Caco-2 (cell line): ENCODE results near the gene ABL2. TPM values are rescaled to one million over a fixed set of nuclear protein-coding genes. Genes with fewer than 3 reads are reported as not detected.
"Not testable (repeated sequence)": the region's sequence is repeated elsewhere in the genome, so short reads cannot be mapped to it uniquely, and the experiment has no call there.

Experiments used
- BruUV-seq: library from RNA; stranded (reverse); fragments of 400-500 nt; replicated peaks from 2 replicates; lab custom pipeline; 2021; lab: Mats Ljungman, UMichigan
- CTCF ChIA-PET: fragments of 300-600 bp; sonication (Branson Sonifier 250); formaldehyde crosslinking; loops from one replicate; lab custom pipeline; 2022; ENCODE audit warnings: antibody characterized with exemption; lab: Charles Lee
- POLR2A ChIA-PET: fragments of 300-600 bp; sonication (Branson Sonifier 250); formaldehyde crosslinking; loops from one replicate; lab custom pipeline; 2022; ENCODE audit warnings: antibody characterized with exemption; lab: Charles Lee
- DNase-seq, 2 experiments: peaks; one replicate each; pipeline versions ENCODE4 v3.0.0 to v3.0.0-alpha.2; 2020 to 2022
- H3K27me3 ChIP-seq: replicated peaks from 2 replicates; pipeline ENCODE4 v1.6.0; 2011; ENCODE audit warnings: low read length; ENCODE audit not compliant: control insufficient read depth, insufficient read depth
- H3K36me3 ChIP-seq: 2 replicates; pipeline ENCODE4 v1.5.1; 2011; ENCODE audit warnings: low read length; ENCODE audit not compliant: control insufficient read depth, insufficient read depth
- H3K4me1 ChIP-seq: fragments of 250-450 bp; sonication (Bioruptor Pico); 2 replicates; pipeline ENCODE4 v1.5.1; 2020; ENCODE audit warnings: mild to moderate bottlenecking
- H3K4me3 ChIP-seq: 2 replicates; pipeline ENCODE4 v1.5.1; 2011; ENCODE audit warnings: low read depth, mild to moderate bottlenecking, control low read depth, low read length
- H3K9me3 ChIP-seq: fragments of 250-450 bp; sonication (Bioruptor Pico); 2 replicates; pipeline ENCODE4 v1.5.1; 2020; ENCODE audit warnings: mild to moderate bottlenecking, moderate library complexity
- H3K27ac Mint-ChIP-seq: one replicate; pipeline ENCODE4 v1.8.0; 2022; ENCODE audit warnings: mixed read lengths; ENCODE audit not compliant: unreplicated experiment
- H3K27me3 Mint-ChIP-seq: one replicate; pipeline ENCODE4 v1.8.0; 2022; ENCODE audit warnings: mixed read lengths; ENCODE audit not compliant: insufficient read depth, unreplicated experiment
- H3K36me3 Mint-ChIP-seq: one replicate; pipeline ENCODE4 v1.8.0; 2022; ENCODE audit warnings: mild to moderate bottlenecking, mixed read lengths; ENCODE audit not compliant: insufficient read depth, unreplicated experiment
- H3K4me1 Mint-ChIP-seq: one replicate; pipeline ENCODE4 v1.8.0; 2022; ENCODE audit warnings: low read depth, mixed read lengths; ENCODE audit not compliant: unreplicated experiment
- H3K4me3 Mint-ChIP-seq: one replicate; pipeline ENCODE4 v1.8.0; 2022; ENCODE audit warnings: mild to moderate bottlenecking, moderate library complexity, mixed read lengths; ENCODE audit not compliant: unreplicated experiment
- H3K9me3 Mint-ChIP-seq: one replicate; pipeline ENCODE4 v1.8.0; 2022; ENCODE audit warnings: mixed read lengths; ENCODE audit not compliant: unreplicated experiment
- CTCF ChIP-seq, 2 experiments: fragments of 200-600 bp in 1 of 2; IDR thresholded peaks; 1 replicate in 1 of 2; 2 replicates in 1 of 2; pipeline versions ENCODE4 v1.5.1 to v1.8.0; 2011 to 2022; ENCODE audit warnings: antibody characterized with exemption in 1 of 2, control low read depth in 1 of 2, inconsistent platforms in 1 of 2, low read depth in 1 of 2, low read length in 1 of 2, mild to moderate bottlenecking in 1 of 2, moderate library complexity in 1 of 2; ENCODE audit not compliant: insufficient read depth in 1 of 2, severe bottlenecking in 1 of 2, unreplicated experiment in 1 of 2
- intact Hi-C: fragments of 100-400 bp; cut with micrococcal nuclease; formaldehyde crosslinking; loops from one replicate; pipeline ENCODE4 v1.10.0; 2022; ENCODE audit not compliant: unreplicated experiment
- total RNA-seq: library from RNA; stranded (reverse); gene quantifications from 2 replicates; pipeline ENCODE4 v1.2.3, GENCODE V29; 2022

The ABL2 gene
- total RNA-seq, 1 experiment from 2014 or later, result 21.6 TPM

- BruUV-seq, result no TSS peak
- H3K4me3 Mint-ChIP-seq, result no peak overlapping the region
- peaks cover 4% of the 10 kb centered on the region for H3K36me3 Mint-ChIP-seq
- no peaks in the 10 kb centered on the region for H3K4me1 ChIP-seq
- TF ChIP-seq CTCF (IDR thresholded peaks at IDR 0.05; ENCODE audit: insufficient read depth in 1 of 2, low read depth in 1 of 2, low read length in 1 of 2, severe bottlenecking in 1 of 2, unreplicated experiment in 1 of 2), result no peak
- H3K4me3 ChIP-seq, result no peak overlapping the region
- no peaks in the 10 kb centered on the region for H3K27me3 ChIP-seq
- no peaks in the 10 kb centered on the region for H3K9me3 ChIP-seq
- no peaks in the 10 kb centered on the region for H3K36me3 ChIP-seq
- H3K27me3 Mint-ChIP-seq, result no peaks in the 10 kb centered on the region
- peaks cover 13% of the 10 kb centered on the region for H3K4me1 Mint-ChIP-seq
- DNase-seq, result no peak
- ChIA-PET CTCF (no interaction called here), POLR2A (no interaction called here)
- intact Hi-C loops, result no loop called here
- H3K27ac Mint-ChIP-seq, result no peak overlapping the region
- H3K9me3 Mint-ChIP-seq, result no peaks in the 10 kb centered on the region
These were observed 51.9 kb downstream of the ABL2 start for GRCh38 chr1:179177615-179178014.

- no peaks in the 10 kb centered on the region for H3K27me3 Mint-ChIP-seq
- ChIA-PET CTCF (no interaction called here), POLR2A (no interaction called here)
- Histone ChIP-seq H3K36me3 (no peaks in the 10 kb centered on the region), H3K27me3 (no peaks in the 10 kb centered on the region), H3K4me3 (no peak overlapping the region), H3K4me1 (no peaks in the 10 kb centered on the region), H3K9me3 (no peaks in the 10 kb centered on the region)
- H3K9me3 Mint-ChIP-seq, result no peaks in the 10 kb centered on the region
- no peak overlapping the region for H3K4me3 Mint-ChIP-seq
- no peak for TF ChIP-seq CTCF (IDR thresholded peaks at IDR 0.05; ENCODE audit: insufficient read depth in 1 of 2, low read depth in 1 of 2, low read length in 1 of 2, severe bottlenecking in 1 of 2, unreplicated experiment in 1 of 2)
- DNase-seq, result no peak
- H3K27ac Mint-ChIP-seq, result no peak overlapping the region
- BruUV-seq, result no TSS peak
- H3K36me3 Mint-ChIP-seq, result peaks cover 5% of the 10 kb centered on the region
- intact Hi-C loops, result no loop called here
- peaks cover 11% of the 10 kb centered on the region for H3K4me1 Mint-ChIP-seq
These were observed 52.3 kb downstream of the ABL2 start for GRCh38 chr1:179177182-179177581.

- no peak for TF ChIP-seq CTCF (IDR thresholded peaks at IDR 0.05; ENCODE audit: insufficient read depth in 1 of 2, low read depth in 1 of 2, low read length in 1 of 2, severe bottlenecking in 1 of 2, unreplicated experiment in 1 of 2)
- Histone ChIP-seq H3K4me1 (no peaks in the 10 kb centered on the region), H3K9me3 (no peaks in the 10 kb centered on the region), H3K4me3 (no peak overlapping the region), H3K36me3 (no peaks in the 10 kb centered on the region), H3K27me3 (no peaks in the 10 kb centered on the region)
- ChIA-PET CTCF (interaction anchor here (0.7 kb wide), 1 partner anchor 77 kb away, joined by 6 read pairs; no protein-coding TSS in a partner anchor), POLR2A (no interaction called here)
- Mint-ChIP-seq H3K27ac (no peak overlapping the region), H3K9me3 (no peaks in the 10 kb centered on the region), H3K4me3 (no peak overlapping the region), H3K27me3 (no peaks in the 10 kb centered on the region), H3K36me3 (peaks cover 5% of the 10 kb centered on the region), H3K4me1 (peaks cover 6% of the 10 kb centered on the region)
- DNase-seq, result no peak
- intact Hi-C loops, result no loop called here
- BruUV-seq, result no TSS peak
These were observed 54.3 kb downstream of the ABL2 start for GRCh38 chr1:179175011-179175841.

GRCh38 chr1:179170468-179170770 lies 59.1 kb downstream of the ABL2 start:
- H3K27ac Mint-ChIP-seq, BruUV-seq, intact Hi-C loops, H3K9me3 Mint-ChIP-seq, H3K36me3 Mint-ChIP-seq, DNase-seq, H3K27me3 ChIP-seq, H3K36me3 ChIP-seq, H3K27me3 Mint-ChIP-seq, CTCF ChIA-PET, H3K9me3 ChIP-seq, H3K4me1 ChIP-seq, POLR2A ChIA-PET, H3K4me3 Mint-ChIP-seq, H3K4me3 ChIP-seq: not testable (repeated sequence)
- peaks cover 11% of the 10 kb centered on the region for H3K4me1 Mint-ChIP-seq
